ENCODE data around the gene TAF4.
"Not testable (repeated sequence)": the region's sequence is repeated elsewhere in the genome, so short reads cannot be mapped to it uniquely, and the experiment has no call there.

The TAF4 gene

GRCh38 chr20:62055862-62056115 lies 9.9 kb downstream of the TAF4 start:
- not testable (repeated sequence) for DNase-seq (ENCODE audit: low read depth in 3 of 3)

- DNase-seq (ENCODE audit: low read depth in 3 of 3), result no peak
Measured at GRCh38 chr20:62055106-62055861, 10.4 kb downstream of the TAF4 start.

GRCh38 chr20:62054451-62054953 lies 11.2 kb downstream of the TAF4 start:
- DNase-seq (ENCODE audit: low read depth in 3 of 3), result no peak

GRCh38 chr20:62053465-62054196 lies 12.1 kb downstream of the TAF4 start:
- DNase-seq (ENCODE audit: low read depth in 3 of 3), result no peak

- no peak for DNase-seq (ENCODE audit: low read depth in 3 of 3)
Measured at GRCh38 chr20:62052842-62053464, 12.7 kb downstream of the TAF4 start.

GRCh38 chr20:62052336-62052841 lies 13.3 kb downstream of the TAF4 start:
- no peak for DNase-seq (ENCODE audit: low read depth in 3 of 3)

- no peak for DNase-seq (ENCODE audit: low read depth in 3 of 3)
Measured at GRCh38 chr20:62051546-62052255, 14.0 kb downstream of the TAF4 start.

- no peak for DNase-seq (ENCODE audit: low read depth in 3 of 3)
Measured at GRCh38 chr20:62051144-62051543, 14.5 kb downstream of the TAF4 start.

GRCh38 chr20:62050166-62051120 lies 15.2 kb downstream of the TAF4 start:
- DNase-seq (ENCODE audit: low read depth in 3 of 3), result no peak

GRCh38 chr20:62049342-62050165 lies 16.1 kb downstream of the TAF4 start:
- DNase-seq (ENCODE audit: low read depth in 3 of 3), result no peak

- DNase-seq (ENCODE audit: low read depth in 3 of 3), result no peak
Measured at GRCh38 chr20:62048821-62049291, 16.8 kb downstream of the TAF4 start.

- DNase-seq (ENCODE audit: low read depth in 3 of 3), result no peak
Measured at GRCh38 chr20:62048346-62048761, 17.3 kb downstream of the TAF4 start.

- no peak for DNase-seq (ENCODE audit: low read depth in 3 of 3)
Measured at GRCh38 chr20:62047666-62048345, 17.9 kb downstream of the TAF4 start.

- no peak for DNase-seq (ENCODE audit: low read depth in 3 of 3)
Measured at GRCh38 chr20:62046431-62046830, 19.2 kb downstream of the TAF4 start.

- no peak for DNase-seq (ENCODE audit: low read depth in 3 of 3)
Measured at GRCh38 chr20:62045529-62046285, 20.0 kb downstream of the TAF4 start.

- DNase-seq (ENCODE audit: low read depth in 3 of 3), result no peak
Measured at GRCh38 chr20:62045118-62045517, 20.6 kb downstream of the TAF4 start.

GRCh38 chr20:62044631-62045030 lies 21.1 kb downstream of the TAF4 start:
- DNase-seq (ENCODE audit: low read depth in 3 of 3), result no peak

- no peak for DNase-seq (ENCODE audit: low read depth in 3 of 3)
Measured at GRCh38 chr20:62043131-62043914, 22.4 kb downstream of the TAF4 start.
